ENCODE data around the gene PEAR1. TPM values are rescaled to one million over a fixed set of nuclear protein-coding genes. Genes with fewer than 3 reads are reported as not detected.

The PEAR1 gene
- total RNA-seq, 4 donors from 2014 or later: 5.9 to 40.9 (median 8.7) TPM

DNA sequence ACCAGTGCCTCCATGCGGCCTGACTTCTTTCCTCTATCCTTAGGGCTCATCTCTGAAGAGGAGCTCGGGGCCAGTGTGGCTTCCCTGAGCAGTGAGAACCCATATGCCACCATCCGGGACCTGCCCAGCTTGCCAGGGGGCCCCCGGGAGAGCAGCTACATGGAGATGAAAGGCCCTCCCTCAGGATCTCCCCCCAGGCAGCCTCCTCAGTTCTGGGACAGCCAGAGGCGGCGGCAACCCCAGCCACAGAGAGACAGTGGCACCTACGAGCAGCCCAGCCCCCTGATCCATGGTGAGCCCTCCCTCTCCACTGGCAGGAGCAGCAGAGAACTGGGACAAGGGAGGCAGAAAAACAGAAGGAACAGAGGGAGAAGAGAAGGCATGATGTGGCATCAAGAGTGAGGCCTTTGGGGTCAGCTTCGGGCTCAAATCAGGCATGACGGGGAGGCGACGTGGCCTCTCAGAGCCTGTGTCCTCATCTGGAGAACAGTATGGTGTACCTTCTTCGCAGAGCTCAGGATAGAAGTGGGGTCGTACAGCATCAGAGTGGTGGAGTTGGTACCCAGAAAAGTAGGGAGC lies 20.4 kb downstream of the PEAR1 start:
- no peak for TF ChIP-seq CTCF (IDR thresholded peaks at IDR 0.05; ENCODE audit: low read depth)

DNA sequence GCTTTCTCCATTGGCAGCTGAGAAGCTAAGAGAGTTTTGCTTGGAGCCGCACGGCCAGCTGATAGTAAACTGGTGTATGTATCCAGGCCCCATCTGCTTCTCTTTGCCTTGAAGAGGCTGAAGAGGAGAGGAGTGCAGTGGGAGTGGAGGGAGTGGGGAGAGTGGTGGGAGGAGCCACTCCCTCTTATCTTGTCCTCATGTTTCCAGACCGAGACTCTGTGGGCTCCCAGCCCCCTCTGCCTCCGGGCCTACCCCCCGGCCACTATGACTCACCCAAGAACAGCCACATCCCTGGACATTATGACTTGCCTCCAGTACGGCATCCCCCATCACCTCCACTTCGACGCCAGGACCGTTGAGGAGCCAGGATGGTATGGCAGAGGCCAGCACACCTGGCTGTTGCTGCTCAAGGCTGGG lies 20.9 kb downstream of the PEAR1 start:
- TF ChIP-seq CTCF (IDR thresholded peaks at IDR 0.05; ENCODE audit: low read depth): no peak

- no peak for TF ChIP-seq CTCF (IDR thresholded peaks at IDR 0.05; ENCODE audit: low read depth)
These were observed 26.9 kb downstream of the PEAR1 start, which contains the start of gene LRRC71 for GRCh38 chr1:156920233-156921052. Gene LRRC71, plus strand, starts transcription at chr1:156920632. Its CDS starts 172 bp downstream, at chr1:156920804.

DNA sequence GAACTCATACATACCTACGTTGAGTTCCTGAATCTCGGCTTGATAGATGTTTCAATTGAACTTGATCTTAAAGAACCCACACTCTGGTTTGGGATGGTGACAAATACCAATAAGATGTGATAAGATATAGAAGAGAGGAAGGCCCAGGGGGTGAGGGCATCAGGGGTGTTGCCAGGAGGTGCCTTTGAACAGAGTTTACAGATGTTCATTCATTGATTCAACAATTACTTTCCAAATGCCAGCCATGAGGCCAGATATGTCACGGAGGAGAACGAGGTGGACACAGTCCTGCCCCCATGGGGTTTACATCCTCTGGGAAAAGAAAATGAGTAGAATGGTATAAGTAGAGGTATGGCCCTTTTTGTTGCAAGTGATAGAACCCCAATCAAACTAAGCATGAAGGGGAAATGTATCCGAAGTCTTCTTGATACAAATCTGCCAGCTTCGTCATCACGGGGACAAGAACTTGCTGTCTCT lies 27.6 kb downstream of the PEAR1 start:
- no peak for TF ChIP-seq CTCF (IDR thresholded peaks at IDR 0.05; ENCODE audit: low read depth)

- TF ChIP-seq CTCF (IDR thresholded peaks at IDR 0.05; ENCODE audit: low read depth): no peak
These were observed 29.6 kb downstream of the PEAR1 start for GRCh38 chr1:156922986-156923669.

GRCh38 chr1:156923670-156924477 lies 30.4 kb downstream of the PEAR1 start:
- TF ChIP-seq CTCF (IDR thresholded peaks at IDR 0.05; ENCODE audit: low read depth): no peak
